Dendritic cell treated with granulocyte-macrophage colony-stimulating factor and Interleukin-4, amounts not matched to agents 40 ng/mL and 50 ng/mL, for 4 days (primary cell): ENCODE results near the gene MCC.

Source experiments
- H3K27ac Mint-ChIP-seq: one replicate; pipeline ENCODE4 v1.8.0; 2022; ENCODE audit warnings: mild to moderate bottlenecking, mixed read lengths
- H3K27me3 Mint-ChIP-seq: one replicate; pipeline ENCODE4 v1.8.0; 2022; ENCODE audit warnings: mild to moderate bottlenecking, mixed read lengths
- H3K36me3 Mint-ChIP-seq: one replicate; pipeline ENCODE4 v1.8.0; 2022; ENCODE audit warnings: low read depth, mixed read lengths
- H3K4me1 Mint-ChIP-seq: one replicate; pipeline ENCODE4 v1.8.0; 2022; ENCODE audit warnings: low read depth, mixed read lengths
- H3K4me3 Mint-ChIP-seq: one replicate; pipeline ENCODE4 v1.8.0; 2022; ENCODE audit warnings: mild to moderate bottlenecking, moderate library complexity, mixed read lengths
- H3K9me3 Mint-ChIP-seq: one replicate; pipeline ENCODE4 v1.8.0; 2022; ENCODE audit warnings: mixed read lengths
- intact Hi-C: fragments of 100-400 bp; cut with micrococcal nuclease; formaldehyde crosslinking; loops from one replicate; pipeline ENCODE4 v1.15.0; 2022

MCC gene

DNA sequence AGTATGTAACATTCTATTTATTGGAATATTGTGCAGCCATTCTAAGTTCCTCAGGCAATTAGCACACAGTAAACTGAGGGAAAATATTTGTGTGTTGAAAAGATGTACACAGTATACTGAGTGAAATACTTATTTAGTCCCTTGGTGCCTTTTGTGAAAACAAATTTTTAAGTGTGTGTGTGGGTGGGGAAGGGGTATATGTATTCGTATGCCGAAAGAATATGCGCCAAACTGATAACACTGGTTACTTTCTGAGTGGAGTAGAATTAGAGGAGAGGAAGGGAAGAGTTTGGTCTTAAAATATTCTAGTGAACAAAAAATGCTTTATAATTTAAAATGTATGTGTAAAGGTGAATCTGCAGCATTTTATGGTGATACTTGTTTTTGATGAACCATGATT lies 508.5 kb downstream of the MCC start:
- intact Hi-C loops, result loop anchor here (5.0 kb wide), 3 partner anchors 57 to 533 kb away; partner anchors contain the start of genes REEP5 and YTHDC2
- peaks cover 45% of the 10 kb centered on the region for H3K36me3 Mint-ChIP-seq
- H3K4me3 Mint-ChIP-seq, result peak overlapping the region; percentile 41
- no peak overlapping the region for H3K27ac Mint-ChIP-seq
- peaks cover 49% of the 10 kb centered on the region for H3K4me1 Mint-ChIP-seq
- no peaks in the 10 kb centered on the region for H3K9me3 Mint-ChIP-seq
- no peaks in the 10 kb centered on the region for H3K27me3 Mint-ChIP-seq

- intact Hi-C loops, result loop anchor here (5.0 kb wide), 3 partner anchors 57 to 533 kb away; partner anchors contain the start of genes REEP5 and YTHDC2
- Mint-ChIP-seq H3K9me3 (no peaks in the 10 kb centered on the region), H3K27me3 (no peaks in the 10 kb centered on the region), H3K4me3 (no peak overlapping the region), H3K27ac (no peak overlapping the region), H3K4me1 (peaks cover 45% of the 10 kb centered on the region), H3K36me3 (peaks cover 40% of the 10 kb centered on the region)
Measured at GRCh38 chr5:112978836-112979235, 509.4 kb downstream of the MCC start.

DNA sequence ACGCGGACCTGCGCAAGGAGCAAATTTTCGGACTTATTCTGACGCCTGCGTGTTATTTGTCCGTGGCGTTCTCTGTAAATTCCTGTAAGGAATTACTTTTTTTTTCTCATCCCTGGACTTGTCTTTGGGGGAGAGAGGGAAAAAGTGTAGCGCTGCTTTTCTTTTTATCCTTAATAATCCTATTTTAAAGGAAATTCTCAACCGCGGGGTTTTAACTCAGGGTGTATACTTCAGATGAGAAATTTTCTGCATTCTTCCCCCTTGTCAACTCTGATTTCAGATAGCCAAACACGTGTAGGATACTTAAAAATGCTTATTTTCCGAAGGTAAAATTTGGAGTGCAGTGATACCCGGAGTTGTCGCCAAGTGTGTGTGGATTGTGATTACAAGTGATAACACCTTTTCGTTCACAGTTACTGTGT lies 510.8 kb downstream of the MCC start:
- no peaks in the 10 kb centered on the region for H3K27me3 Mint-ChIP-seq
- H3K9me3 Mint-ChIP-seq, result no peaks in the 10 kb centered on the region
- H3K4me1 Mint-ChIP-seq, result peaks cover 32% of the 10 kb centered on the region
- peak overlapping the region; percentile 99 for H3K4me3 Mint-ChIP-seq
- H3K36me3 Mint-ChIP-seq, result peaks cover 26% of the 10 kb centered on the region
- intact Hi-C loops, result loop anchor here (5.0 kb wide), 3 partner anchors 55 to 535 kb away; partner anchors contain the start of genes REEP5 and YTHDC2
- peak overlapping the region; percentile 100 for H3K27ac Mint-ChIP-seq

- no peaks in the 10 kb centered on the region for H3K27me3 Mint-ChIP-seq
- peak within 1 kb of the TSS; percentile 99 for H3K4me3 Mint-ChIP-seq
- peak within 1 kb of the TSS; percentile 100 for H3K27ac Mint-ChIP-seq
- H3K4me1 Mint-ChIP-seq, result peaks cover 26% of the 10 kb centered on the region
- H3K9me3 Mint-ChIP-seq, result no peaks in the 10 kb centered on the region
- peaks cover 19% of the 10 kb centered on the region for H3K36me3 Mint-ChIP-seq
- intact Hi-C loops, result loop anchor here (1.0 to 5.0 kb wide), 5 partner anchors 12 to 536 kb away; partner anchors contain the start of genes REEP5, SRP19 and YTHDC2
Measured at GRCh38 chr5:112976432-112977309, 511.6 kb downstream of the MCC start, which contains the start of gene DCP2. Gene DCP2, plus strand, starts transcription at chr5:112976798. Its CDS starts 136 bp downstream, at chr5:112976934.

GRCh38 chr5:112975721-112976431 lies 512.4 kb downstream of the MCC start:
- H3K9me3 Mint-ChIP-seq, result no peaks in the 10 kb centered on the region
- intact Hi-C loops, result loop anchor here (1.0 to 5.0 kb wide), 5 partner anchors 12 to 536 kb away; partner anchors contain the start of genes REEP5, SRP19 and YTHDC2
- H3K27ac Mint-ChIP-seq, result peak overlapping the region; percentile 100
- peaks cover 23% of the 10 kb centered on the region for H3K4me1 Mint-ChIP-seq
- H3K4me3 Mint-ChIP-seq, result peak overlapping the region; percentile 99
- peaks cover 12% of the 10 kb centered on the region for H3K36me3 Mint-ChIP-seq
- H3K27me3 Mint-ChIP-seq, result no peaks in the 10 kb centered on the region

DNA sequence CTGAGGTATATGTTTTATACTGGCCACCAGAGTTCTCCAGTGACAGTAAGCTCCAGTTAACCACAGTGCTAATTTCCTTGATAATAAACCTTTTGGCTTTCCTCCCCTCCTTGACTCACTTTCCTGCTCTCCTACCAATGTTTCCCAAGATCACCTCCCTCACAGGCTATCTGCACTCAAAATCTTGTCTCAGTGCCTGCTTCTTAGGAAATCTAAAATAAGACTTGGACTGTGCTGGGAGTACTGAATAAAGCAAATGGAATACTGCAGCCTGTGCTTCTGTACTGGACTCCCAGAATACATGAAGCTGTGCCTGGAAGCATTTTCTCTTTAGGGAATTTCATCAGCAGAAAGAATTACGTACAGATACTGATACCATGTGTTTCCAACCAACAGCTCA lies 513.4 kb downstream of the MCC start:
- H3K4me3 Mint-ChIP-seq, result no peak overlapping the region
- intact Hi-C loops, result loop anchor here (5.0 kb wide), 3 partner anchors 53 to 537 kb away; partner anchors contain the start of genes REEP5 and YTHDC2
- H3K36me3 Mint-ChIP-seq, result peaks cover 9% of the 10 kb centered on the region
- no peaks in the 10 kb centered on the region for H3K27me3 Mint-ChIP-seq
- no peaks in the 10 kb centered on the region for H3K9me3 Mint-ChIP-seq
- no peak overlapping the region for H3K27ac Mint-ChIP-seq
- H3K4me1 Mint-ChIP-seq, result peaks cover 21% of the 10 kb centered on the region

- intact Hi-C loops, result no loop called here
- H3K27me3 Mint-ChIP-seq, result no peaks in the 10 kb centered on the region
- H3K9me3 Mint-ChIP-seq, result no peaks in the 10 kb centered on the region
- H3K4me3 Mint-ChIP-seq, result no peak overlapping the region
- no peak overlapping the region for H3K27ac Mint-ChIP-seq
- H3K4me1 Mint-ChIP-seq, result peaks cover 21% of the 10 kb centered on the region
- peaks cover 9% of the 10 kb centered on the region for H3K36me3 Mint-ChIP-seq
Measured at GRCh38 chr5:112973904-112974303, 514.3 kb downstream of the MCC start.

DNA sequence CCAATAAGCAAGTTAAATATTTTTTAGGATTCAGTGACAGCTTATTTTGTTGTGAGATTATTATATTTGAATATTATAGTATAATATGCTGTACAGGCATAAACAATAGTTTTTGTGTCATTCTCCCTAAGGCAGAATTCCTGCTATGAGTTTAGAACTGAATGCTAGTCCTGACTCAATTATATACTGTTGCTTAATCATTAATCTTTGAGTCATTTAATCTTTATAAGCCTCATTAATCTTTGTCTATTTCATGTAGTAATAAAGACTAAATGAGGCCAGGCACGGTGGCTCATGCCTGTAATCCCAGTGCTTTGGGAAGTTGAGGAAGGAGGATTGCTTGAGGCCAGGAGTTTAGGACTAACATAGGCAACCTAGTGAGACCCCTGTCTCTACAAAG lies 515.2 kb downstream of the MCC start:
- H3K36me3 Mint-ChIP-seq, result peaks cover 9% of the 10 kb centered on the region
- H3K27me3 Mint-ChIP-seq, result no peaks in the 10 kb centered on the region
- peaks cover 25% of the 10 kb centered on the region for H3K4me1 Mint-ChIP-seq
- intact Hi-C loops, result no loop called here
- no peak overlapping the region for H3K27ac Mint-ChIP-seq
- no peak overlapping the region for H3K4me3 Mint-ChIP-seq
- no peaks in the 10 kb centered on the region for H3K9me3 Mint-ChIP-seq
